Measurements from ENCODE around the gene MPDU1. TPM values are rescaled to one million over a fixed set of nuclear protein-coding genes. Genes with fewer than 3 reads are reported as not detected.

The MPDU1 gene
- total and polyA plus RNA-seq, 2 of the 13 experiments (the other 11 are each of a cell fraction or from before 2014, with no cell fraction given), result 112 to 167 TPM

DNA sequence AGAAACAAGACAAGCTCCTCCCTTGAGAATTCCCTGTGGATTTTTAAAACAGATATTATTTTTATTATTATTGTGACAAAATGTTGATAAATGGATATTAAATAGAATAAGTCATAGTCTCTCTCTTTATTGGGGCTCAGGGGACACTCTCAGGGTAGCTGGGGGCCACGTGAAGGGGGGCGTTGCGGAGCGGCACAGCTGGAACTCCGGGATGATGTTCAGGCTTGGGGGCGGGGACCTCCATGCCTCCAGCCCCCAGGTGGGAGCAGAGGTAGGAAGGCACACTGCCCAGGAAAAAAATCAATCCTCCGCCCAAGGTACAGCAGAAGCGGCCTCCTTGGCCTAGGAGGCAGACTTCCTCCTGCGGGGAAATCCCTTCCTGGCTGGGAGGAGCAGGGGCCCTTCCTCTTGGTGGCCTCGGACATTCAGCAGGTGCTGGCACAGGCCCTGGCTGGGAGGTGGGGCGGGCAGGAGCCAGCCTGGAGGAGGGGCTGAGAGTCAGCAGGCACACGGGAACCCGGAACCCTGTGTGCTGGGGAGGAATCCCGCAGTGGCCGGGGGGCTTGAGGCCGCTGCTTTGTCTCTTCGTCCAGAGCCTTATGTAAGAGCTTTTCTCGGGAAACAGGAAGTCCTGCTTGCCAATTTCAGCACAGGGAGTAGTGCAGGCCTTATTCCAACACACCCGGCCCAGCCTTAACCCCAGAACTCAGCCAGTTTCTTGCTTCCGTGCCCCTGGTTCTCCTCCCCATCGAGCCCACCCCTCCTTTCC lies 25.7 kb upstream of the MPDU1 start (continued):
- TF ChIP-seq, protein P1, sequence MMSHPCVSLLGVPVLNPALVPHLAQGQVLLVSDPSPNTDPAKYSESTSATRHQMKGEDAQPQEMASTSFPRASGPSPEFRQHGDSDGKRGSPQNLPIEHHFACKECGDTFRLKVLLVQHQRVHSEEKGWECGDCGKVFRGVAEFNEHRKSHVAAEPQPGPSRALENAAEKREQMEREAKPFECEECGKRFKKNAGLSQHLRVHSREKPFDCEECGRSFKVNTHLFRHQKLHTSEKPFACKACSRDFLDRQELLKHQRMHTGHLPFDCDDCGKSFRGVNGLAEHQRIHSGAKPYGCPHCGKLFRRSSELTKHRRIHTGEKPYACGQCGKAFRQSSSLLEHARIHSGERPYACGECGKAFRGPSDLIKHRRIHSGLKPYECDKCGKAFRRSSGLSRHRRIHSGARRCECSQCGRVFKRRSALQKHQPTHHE (CRISPR knock-in tag; IDR thresholded peaks at IDR 0.05; ENCODE audit: borderline replicate concordance), result no peak
- TF ChIP-seq ZNF883 (CRISPR knock-in tag; IDR thresholded peaks at IDR 0.05; ENCODE audit: not compliant biosample characterization), result no peak
- no peak for TF ChIP-seq MIXL1 (CRISPR knock-in tag; IDR thresholded peaks at IDR 0.05)
- TF ChIP-seq ZFP41 (CRISPR knock-in tag; IDR thresholded peaks at IDR 0.05; ENCODE audit: borderline replicate concordance), result peak; percentile 60; the same call in 1 of the 2 replicates
- TF ChIP-seq NFKBIZ (CRISPR knock-in tag; IDR thresholded peaks at IDR 0.05), result peak; percentile 41; the same call in 1 of the 2 replicates
- TF ChIP-seq ZNF761 (CRISPR knock-in tag; conservative IDR thresholded peaks at IDR 0.05), result no peak
- no peak for TF ChIP-seq ZNF850 (CRISPR knock-in tag; conservative IDR thresholded peaks at IDR 0.05)
- 0 out of 2 replicates have a peak, but pooled peaks have one; percentile 17 for TF ChIP-seq MAZ (IDR thresholded peaks at IDR 0.05; ENCODE audit: borderline replicate concordance, low read depth, low read length)
- no peak for TF ChIP-seq MAZ (CRISPR knock-in tag; IDR thresholded peaks at IDR 0.05; ENCODE audit: low read depth)
- TF ChIP-seq GABPA (IDR thresholded peaks at IDR 0.05; ENCODE audit: low read depth, low read length), result no peak
- TF ChIP-seq GABPA (CRISPR knock-in tag; IDR thresholded peaks at IDR 0.05; ENCODE audit: low read depth), result peak; percentile 24; the same call in 1 of the 2 replicates
- TF ChIP-seq, protein P2, sequence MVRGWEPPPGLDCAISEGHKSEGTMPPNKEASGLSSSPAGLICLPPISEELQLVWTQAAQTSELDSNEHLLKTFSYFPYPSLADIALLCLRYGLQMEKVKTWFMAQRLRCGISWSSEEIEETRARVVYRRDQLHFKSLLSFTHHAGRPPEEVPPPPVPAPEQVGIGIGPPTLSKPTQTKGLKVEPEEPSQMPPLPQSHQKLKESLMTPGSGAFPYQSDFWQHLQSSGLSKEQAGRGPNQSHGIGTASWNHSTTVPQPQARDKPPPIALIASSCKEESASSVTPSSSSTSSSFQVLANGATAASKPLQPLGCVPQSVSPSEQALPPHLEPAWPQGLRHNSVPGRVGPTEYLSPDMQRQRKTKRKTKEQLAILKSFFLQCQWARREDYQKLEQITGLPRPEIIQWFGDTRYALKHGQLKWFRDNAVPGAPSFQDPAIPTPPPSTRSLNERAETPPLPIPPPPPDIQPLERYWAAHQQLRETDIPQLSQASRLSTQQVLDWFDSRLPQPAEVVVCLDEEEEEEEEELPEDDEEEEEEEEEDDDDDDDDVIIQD (CRISPR knock-in tag; IDR thresholded peaks at IDR 0.05; ENCODE audit: low read depth), result 0 out of 2 replicates have a peak, but pooled peaks have one; percentile 25
- TF ChIP-seq ZNF232 (CRISPR knock-in tag; IDR thresholded peaks at IDR 0.05; ENCODE audit: borderline replicate concordance), result no peak
- 0 out of 2 replicates have a peak, but pooled peaks have one; percentile 15 for TF ChIP-seq TARDBP (CRISPR knock-in tag; IDR thresholded peaks at IDR 0.05)
- no peak for TF ChIP-seq ISX (CRISPR knock-in tag; conservative IDR thresholded peaks at IDR 0.05)
- no peak for TF ChIP-seq SRF (IDR thresholded peaks at IDR 0.05; ENCODE audit: low read depth, low read length)
- TF ChIP-seq, protein P3, sequence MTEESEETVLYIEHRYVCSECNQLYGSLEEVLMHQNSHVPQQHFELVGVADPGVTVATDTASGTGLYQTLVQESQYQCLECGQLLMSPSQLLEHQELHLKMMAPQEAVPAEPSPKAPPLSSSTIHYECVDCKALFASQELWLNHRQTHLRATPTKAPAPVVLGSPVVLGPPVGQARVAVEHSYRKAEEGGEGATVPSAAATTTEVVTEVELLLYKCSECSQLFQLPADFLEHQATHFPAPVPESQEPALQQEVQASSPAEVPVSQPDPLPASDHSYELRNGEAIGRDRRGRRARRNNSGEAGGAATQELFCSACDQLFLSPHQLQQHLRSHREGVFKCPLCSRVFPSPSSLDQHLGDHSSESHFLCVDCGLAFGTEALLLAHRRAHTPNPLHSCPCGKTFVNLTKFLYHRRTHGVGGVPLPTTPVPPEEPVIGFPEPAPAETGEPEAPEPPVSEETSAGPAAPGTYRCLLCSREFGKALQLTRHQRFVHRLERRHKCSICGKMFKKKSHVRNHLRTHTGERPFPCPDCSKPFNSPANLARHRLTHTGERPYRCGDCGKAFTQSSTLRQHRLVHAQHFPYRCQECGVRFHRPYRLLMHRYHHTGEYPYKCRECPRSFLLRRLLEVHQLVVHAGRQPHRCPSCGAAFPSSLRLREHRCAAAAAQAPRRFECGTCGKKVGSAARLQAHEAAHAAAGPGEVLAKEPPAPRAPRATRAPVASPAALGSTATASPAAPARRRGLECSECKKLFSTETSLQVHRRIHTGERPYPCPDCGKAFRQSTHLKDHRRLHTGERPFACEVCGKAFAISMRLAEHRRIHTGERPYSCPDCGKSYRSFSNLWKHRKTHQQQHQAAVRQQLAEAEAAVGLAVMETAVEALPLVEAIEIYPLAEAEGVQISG (CRISPR knock-in tag; IDR thresholded peaks at IDR 0.05), result peak; percentile 60; the same call in 1 of the 2 replicates
- TF ChIP-seq MIER2 (CRISPR knock-in tag; IDR thresholded peaks at IDR 0.05), result no peak
- TF ChIP-seq SP2 (CRISPR knock-in tag; IDR thresholded peaks at IDR 0.05), result no peak
- TF ChIP-seq NFKB2 (CRISPR knock-in tag; IDR thresholded peaks at IDR 0.05; ENCODE audit: borderline replicate concordance), result no peak
- TF ChIP-seq, protein P4, sequence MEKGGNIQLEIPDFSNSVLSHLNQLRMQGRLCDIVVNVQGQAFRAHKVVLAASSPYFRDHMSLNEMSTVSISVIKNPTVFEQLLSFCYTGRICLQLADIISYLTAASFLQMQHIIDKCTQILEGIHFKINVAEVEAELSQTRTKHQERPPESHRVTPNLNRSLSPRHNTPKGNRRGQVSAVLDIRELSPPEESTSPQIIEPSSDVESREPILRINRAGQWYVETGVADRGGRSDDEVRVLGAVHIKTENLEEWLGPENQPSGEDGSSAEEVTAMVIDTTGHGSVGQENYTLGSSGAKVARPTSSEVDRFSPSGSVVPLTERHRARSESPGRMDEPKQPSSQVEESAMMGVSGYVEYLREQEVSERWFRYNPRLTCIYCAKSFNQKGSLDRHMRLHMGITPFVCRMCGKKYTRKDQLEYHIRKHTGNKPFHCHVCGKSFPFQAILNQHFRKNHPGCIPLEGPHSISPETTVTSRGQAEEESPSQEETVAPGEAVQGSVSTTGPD (CRISPR knock-in tag; IDR thresholded peaks at IDR 0.05), result 0 out of 2 replicates have a peak, but pooled peaks have one; percentile 26
- TF ChIP-seq GATAD1 (CRISPR knock-in tag; IDR thresholded peaks at IDR 0.05), result peak; percentile 13; the same call in 1 of the 2 replicates
- TF ChIP-seq ZZZ3 (CRISPR knock-in tag; IDR thresholded peaks at IDR 0.05; ENCODE audit: borderline replicate concordance), result peak; percentile 72; the same call in 1 of the 2 replicates
- TF ChIP-seq RARA (CRISPR knock-in tag; IDR thresholded peaks at IDR 0.05), result peak; percentile 32; the same call in 1 of the 2 replicates

Measured in HepG2 (cell line).